COR-L47 (cell line): ENCODE measurements around the gene QRFP.
"Not testable (repeated sequence)": the region's sequence is repeated elsewhere in the genome, so short reads cannot be mapped to it uniquely, and the experiment has no call there.

ENCODE experiments used
- DNase-seq: peaks from one replicate; lab custom pipeline; 2025; lab: John Stamatoyannopoulos, UW

The QRFP gene

GRCh38 chr9:130848514-130848913, 48.1 kb downstream of the QRFP start:
- DNase-seq, result not testable (repeated sequence)

GRCh38 chr9:130847306-130848217, 49.0 kb downstream of the QRFP start:
- no peak for DNase-seq

GRCh38 chr9:130846487-130847305, 49.9 kb downstream of the QRFP start:
- DNase-seq, result no peak

GRCh38 chr9:130845901-130846481, 50.6 kb downstream of the QRFP start:
- no peak for DNase-seq

- no peak for DNase-seq
Measured at GRCh38 chr9:130845254-130845653, 51.4 kb downstream of the QRFP start.

GRCh38 chr9:130844044-130844451, 52.6 kb downstream of the QRFP start:
- DNase-seq, result no peak

GRCh38 chr9:130843049-130843908, 53.3 kb downstream of the QRFP start:
- DNase-seq, result no peak
